Neural progenitor cell (in vitro differentiated cells): Measurements from ENCODE around the gene CD28. TPM values are rescaled to one million over a fixed set of nuclear protein-coding genes. Genes with fewer than 3 reads are reported as not detected.
"Not testable (repeated sequence)": the region's sequence is repeated elsewhere in the genome, so short reads cannot be mapped to it uniquely, and the experiment has no call there.

ENCODE experiments used
- DNase-seq: peaks from one replicate; pipeline ENCODE4 v3.0.0-alpha.2; 2016; ENCODE audit warnings: low spot score
- H2AFZ ChIP-seq: fragments of 200-600 bp; sonication (generic); replicated peaks from 2 replicates; pipeline ENCODE4 v1.6.1; 2016; ENCODE audit warnings: antibody characterized with exemption
- H3F3A ChIP-seq: fragments of 200-600 bp; sonication (generic); 2 replicates; pipeline ENCODE4 v1.6.1; 2016; ENCODE audit warnings: antibody characterized with exemption, low read depth
- H3K27ac ChIP-seq: fragments of 200-600 bp; sonication (generic); 2 replicates; pipeline ENCODE4 v1.5.1; 2016; ENCODE audit warnings: mild to moderate bottlenecking
- H3K27me3 ChIP-seq: fragments of 200-600 bp; sonication (generic); 2 replicates; pipeline ENCODE4 v1.6.1; 2016; ENCODE audit warnings: mild to moderate bottlenecking, moderate library complexity
- H3K36me3 ChIP-seq: fragments of 200-600 bp; sonication (generic); 2 replicates; pipeline ENCODE4 v1.5.1; 2016
- H3K4me1 ChIP-seq: fragments of 200-600 bp; sonication (generic); 2 replicates; pipeline ENCODE4 v1.6.1; 2016; ENCODE audit warnings: mixed run types
- H3K4me2 ChIP-seq: fragments of 200-600 bp; sonication (generic); 2 replicates; pipeline ENCODE4 v1.6.1; 2016
- H3K4me3 ChIP-seq: fragments of 200-600 bp; sonication (generic); 2 replicates; pipeline ENCODE4 v1.5.1; 2016
- H3K79me2 ChIP-seq: fragments of 200-600 bp; sonication (generic); 2 replicates; pipeline ENCODE4 v1.6.1; 2016; ENCODE audit warnings: low read depth
- H3K9ac ChIP-seq: fragments of 200-600 bp; sonication (generic); 2 replicates; pipeline ENCODE4 v1.6.1; 2016
- H3K9me3 ChIP-seq: fragments of 200-600 bp; sonication (generic); 2 replicates; pipeline ENCODE4 v1.5.1; 2016; ENCODE audit warnings: low read depth
- H4K20me1 ChIP-seq: fragments of 200-600 bp; sonication (generic); 2 replicates; pipeline ENCODE4 v1.6.1; 2016; ENCODE audit warnings: low read depth
- H3K27ac Mint-ChIP-seq: 3 replicates; pipeline ENCODE4 v1.8.0; 2021; ENCODE audit warnings: mixed read lengths
- H3K27me3 Mint-ChIP-seq: 2 replicates; pipeline ENCODE4 v1.8.0; 2022; ENCODE audit warnings: low read depth, mild to moderate bottlenecking, inconsistent platforms, moderate library complexity, mixed read lengths; ENCODE audit not compliant: insufficient read depth
- H3K36me3 Mint-ChIP-seq: 3 replicates; pipeline ENCODE4 v1.8.0; 2021; ENCODE audit warnings: mixed read lengths
- H3K4me1 Mint-ChIP-seq: 3 replicates; pipeline ENCODE4 v1.8.0; 2021; ENCODE audit warnings: mixed read lengths
- H3K4me3 Mint-ChIP-seq: 3 replicates; pipeline ENCODE4 v1.8.0; 2021; ENCODE audit warnings: mild to moderate bottlenecking, moderate library complexity, mixed read lengths
- H3K9me3 Mint-ChIP-seq: 3 replicates; pipeline ENCODE4 v1.8.0; 2020; ENCODE audit warnings: mixed read lengths
- EZH2 ChIP-seq: fragments of 200-600 bp; sonication (generic); IDR thresholded peaks from 2 replicates; pipeline ENCODE4 v1.6.1; 2017; ENCODE audit warnings: antibody characterized with exemption, mild to moderate bottlenecking, moderate library complexity
- EZH2phosphoT487 ChIP-seq: fragments of 200-600 bp; sonication (generic); IDR thresholded peaks from 2 replicates; pipeline ENCODE4 v1.6.1; 2017; ENCODE audit warnings: antibody characterized with exemption
- total RNA-seq: library from RNA; depleted of rRNA; stranded (reverse); fragments of >200 nt; gene quantifications from 2 replicates; pipeline ENCODE4 v1.2.3, GENCODE V29; 2015; ENCODE audit warnings: low replicate concordance
- TF ChIP-seq, protein P1 (sequence below): fragments of 200-600 bp; sonication (generic); IDR thresholded peaks from 2 replicates; pipeline ENCODE4 v1.5.1; 2017; ENCODE audit warnings: antibody characterized with exemption, mild to moderate bottlenecking

The CD28 gene
- total RNA-seq, 1 donor from 2014 or later, result not detected

DNA sequence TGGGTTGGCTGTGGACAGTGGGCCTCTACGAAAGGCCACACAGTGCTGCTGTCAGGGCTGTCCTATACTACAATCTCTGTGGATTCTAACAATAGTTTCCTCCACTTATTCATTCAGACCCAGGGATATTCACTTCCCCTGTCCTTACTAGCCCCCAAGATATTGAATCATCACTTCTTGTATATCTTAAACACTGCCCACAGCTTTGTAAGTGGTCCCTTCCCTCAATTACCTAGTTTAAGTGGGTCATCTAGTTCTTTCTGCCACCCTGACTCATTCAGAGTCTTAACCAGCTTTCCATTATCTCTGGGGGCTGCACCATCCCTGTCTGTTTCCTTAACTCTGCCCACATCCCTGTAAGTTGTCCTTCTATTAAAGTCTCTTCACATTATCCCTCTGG, 69.2 kb downstream of the CD28 start:
- H3K9me3 Mint-ChIP-seq, result peaks cover 2% of the 10 kb centered on the region

DNA sequence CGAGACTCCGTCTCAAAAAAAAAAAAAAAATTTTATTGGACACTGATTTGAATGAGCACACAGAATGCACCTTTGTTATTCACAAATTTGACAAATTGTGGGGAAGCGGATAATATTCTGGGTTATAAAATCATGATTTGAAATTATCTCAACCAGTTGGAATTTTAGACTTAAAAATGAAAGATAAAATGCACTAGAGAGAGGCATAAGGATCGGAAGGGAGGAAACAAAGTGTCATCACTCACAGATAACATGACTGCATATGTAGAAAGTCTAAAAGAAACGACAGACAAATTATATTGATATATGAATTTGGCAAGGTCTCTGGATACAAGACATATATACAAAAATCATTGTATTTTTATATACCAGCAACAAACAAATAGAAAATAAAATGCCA, 70.6 kb downstream of the CD28 start:
- Mint-ChIP-seq H3K9me3 (peaks cover 2% of the 10 kb centered on the region), H3K27me3 (peaks cover 2% of the 10 kb centered on the region), H3K4me3 (no peak overlapping the region), H3K4me1 (peaks cover 5% of the 10 kb centered on the region), H3K36me3 (no peaks in the 10 kb centered on the region), H3K27ac (no peak overlapping the region)
- no peaks in the 10 kb centered on the region for H3F3A ChIP-seq
- H3K36me3 ChIP-seq, result no peaks in the 10 kb centered on the region
- no peak for TF ChIP-seq EZH2
- TF ChIP-seq, protein P1, sequence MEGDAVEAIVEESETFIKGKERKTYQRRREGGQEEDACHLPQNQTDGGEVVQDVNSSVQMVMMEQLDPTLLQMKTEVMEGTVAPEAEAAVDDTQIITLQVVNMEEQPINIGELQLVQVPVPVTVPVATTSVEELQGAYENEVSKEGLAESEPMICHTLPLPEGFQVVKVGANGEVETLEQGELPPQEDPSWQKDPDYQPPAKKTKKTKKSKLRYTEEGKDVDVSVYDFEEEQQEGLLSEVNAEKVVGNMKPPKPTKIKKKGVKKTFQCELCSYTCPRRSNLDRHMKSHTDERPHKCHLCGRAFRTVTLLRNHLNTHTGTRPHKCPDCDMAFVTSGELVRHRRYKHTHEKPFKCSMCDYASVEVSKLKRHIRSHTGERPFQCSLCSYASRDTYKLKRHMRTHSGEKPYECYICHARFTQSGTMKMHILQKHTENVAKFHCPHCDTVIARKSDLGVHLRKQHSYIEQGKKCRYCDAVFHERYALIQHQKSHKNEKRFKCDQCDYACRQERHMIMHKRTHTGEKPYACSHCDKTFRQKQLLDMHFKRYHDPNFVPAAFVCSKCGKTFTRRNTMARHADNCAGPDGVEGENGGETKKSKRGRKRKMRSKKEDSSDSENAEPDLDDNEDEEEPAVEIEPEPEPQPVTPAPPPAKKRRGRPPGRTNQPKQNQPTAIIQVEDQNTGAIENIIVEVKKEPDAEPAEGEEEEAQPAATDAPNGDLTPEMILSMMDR, result no peak
- no peak for TF ChIP-seq EZH2phosphoT487
- no peaks in the 10 kb centered on the region for H4K20me1 ChIP-seq
- H3K27ac ChIP-seq, result no peak overlapping the region
- no peaks in the 10 kb centered on the region for H3K4me1 ChIP-seq
- no peak for DNase-seq
- no peak overlapping the region for H3K4me2 ChIP-seq
- no peak overlapping the region for H3K4me3 ChIP-seq
- no peak overlapping the region for H3K9ac ChIP-seq
- no peaks in the 10 kb centered on the region for H3K9me3 ChIP-seq
- no peaks in the 10 kb centered on the region for H3K79me2 ChIP-seq
- H2AFZ ChIP-seq, result no peak overlapping the region
- H3K27me3 ChIP-seq, result no peaks in the 10 kb centered on the region

More for the DNA sequence above, 69.2 kb downstream of the CD28 start:
- Mint-ChIP-seq H3K36me3 (no peaks in the 10 kb centered on the region), H3K27ac (no peak overlapping the region), H3K4me3 (no peak overlapping the region), H3K27me3 (peaks cover 2% of the 10 kb centered on the region), H3K4me1 (peaks cover 3% of the 10 kb centered on the region)
- Histone ChIP-seq H3K27ac (no peak overlapping the region), H3K9me3 (no peaks in the 10 kb centered on the region), H3K4me1 (no peaks in the 10 kb centered on the region), H3K9ac (no peak overlapping the region), H3K4me2 (no peak overlapping the region), H3K79me2 (no peaks in the 10 kb centered on the region), H3K4me3 (no peak overlapping the region), H3K27me3 (no peaks in the 10 kb centered on the region), H3F3A (no peaks in the 10 kb centered on the region), H2AFZ (no peak overlapping the region), H4K20me1 (no peaks in the 10 kb centered on the region), H3K36me3 (no peaks in the 10 kb centered on the region)
- no peak for DNase-seq
- TF ChIP-seq EZH2phosphoT487 (no peak), EZH2 (no peak)
- TF ChIP-seq, protein P1, result no peak

DNA sequence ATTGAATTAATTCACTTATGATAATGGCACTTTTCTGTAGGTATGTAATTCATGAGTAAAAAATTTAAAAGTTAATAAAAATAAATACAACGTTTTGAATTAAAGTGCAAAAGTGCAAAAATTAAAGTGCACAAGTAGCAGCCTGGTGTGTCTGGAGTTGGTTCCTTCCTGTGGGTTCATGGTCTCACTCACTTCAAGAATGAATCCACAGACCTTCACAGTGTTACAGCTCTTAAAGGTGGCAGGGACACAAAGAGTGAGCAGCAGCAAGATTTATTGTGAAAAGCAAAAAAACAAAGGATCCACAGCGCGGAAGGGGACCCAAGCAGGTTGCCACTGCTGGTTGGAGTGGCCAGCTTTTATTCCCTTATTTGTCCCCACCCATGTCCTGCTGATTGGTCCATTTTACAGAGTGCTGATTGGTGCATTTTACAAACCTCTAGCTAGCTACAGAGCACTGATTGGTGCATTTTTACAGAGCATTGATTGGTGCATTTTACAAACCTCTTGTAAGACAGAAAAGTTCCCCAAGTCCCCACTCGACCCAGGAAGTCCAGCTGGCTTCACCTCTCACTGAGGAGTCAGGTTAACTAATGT, 73.1 kb downstream of the CD28 start:
- H3K9me3 ChIP-seq, H3K79me2 ChIP-seq, H3K27ac ChIP-seq, H3K4me1 ChIP-seq, H3K36me3 Mint-ChIP-seq, H2AFZ ChIP-seq, H3F3A ChIP-seq, H3K9ac ChIP-seq, H3K36me3 ChIP-seq, H3K27me3 ChIP-seq, H4K20me1 ChIP-seq, DNase-seq, H3K4me3 ChIP-seq, H3K4me3 Mint-ChIP-seq, H3K4me2 ChIP-seq, H3K27ac Mint-ChIP-seq, H3K27me3 Mint-ChIP-seq, H3K9me3 Mint-ChIP-seq: not testable (repeated sequence)
- H3K4me1 Mint-ChIP-seq, result peaks cover 26% of the 10 kb centered on the region

DNA sequence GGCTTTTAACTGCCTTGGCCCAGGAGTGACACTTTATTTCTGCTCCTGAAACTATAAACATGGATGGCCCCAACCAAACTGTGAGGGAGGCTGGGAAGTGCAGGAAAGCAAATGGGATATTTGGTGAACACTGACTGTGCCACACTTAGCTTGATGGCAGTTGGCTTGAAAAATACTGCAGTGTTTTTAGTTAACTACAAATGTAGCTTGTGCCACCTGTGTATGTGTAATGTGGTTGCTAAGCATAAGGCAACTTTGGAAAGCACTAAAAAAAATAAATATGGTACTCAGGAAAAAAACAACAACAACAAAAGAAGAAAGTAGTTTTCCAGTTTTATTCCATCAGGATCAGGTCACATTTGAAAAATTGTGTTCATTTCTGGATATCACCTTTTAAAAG, 73.8 kb downstream of the CD28 start:
- Histone ChIP-seq H3K79me2 (no peaks in the 10 kb centered on the region), H3K36me3 (no peaks in the 10 kb centered on the region), H3K9me3 (no peaks in the 10 kb centered on the region), H2AFZ (no peak overlapping the region), H3K4me1 (no peaks in the 10 kb centered on the region), H4K20me1 (no peaks in the 10 kb centered on the region), H3F3A (no peaks in the 10 kb centered on the region), H3K4me3 (no peak overlapping the region), H3K9ac (no peak overlapping the region), H3K27ac (no peak overlapping the region), H3K27me3 (no peaks in the 10 kb centered on the region), H3K4me2 (no peak overlapping the region)
- Mint-ChIP-seq H3K4me3 (no peak overlapping the region), H3K27me3 (peaks cover 2% of the 10 kb centered on the region), H3K36me3 (no peaks in the 10 kb centered on the region), H3K4me1 (peaks cover 28% of the 10 kb centered on the region), H3K27ac (no peak overlapping the region), H3K9me3 (peaks cover 6% of the 10 kb centered on the region)
- TF ChIP-seq, protein P1, result no peak
- no peak for TF ChIP-seq EZH2
- TF ChIP-seq EZH2phosphoT487, result no peak
- no peak for DNase-seq
